HCT116 (cell line): Measurements from ENCODE around the gene DCHS2.

Experiments used
- CEBPB ChIP-seq: IDR thresholded peaks from 2 replicates; pipeline ENCODE4 v1.6.1; 2012; ENCODE audit warnings: low read depth
- CTCF ChIP-seq, 3 experiments: fragments of 200-600 bp in 1 of 3; sonication (generic) in 1 of 3; IDR thresholded peaks in 2 of 3; conservative IDR thresholded peaks in 1 of 3; 2 replicates each; pipeline ENCODE4 v1.5.1; 2012 to 2017; ENCODE audit warnings: low read depth in 2 of 3, low read length in 2 of 3, antibody characterized with exemption in 1 of 3, borderline replicate concordance in 1 of 3, control low read depth in 1 of 3, mild to moderate bottlenecking in 1 of 3, mixed read lengths in 1 of 3, mixed run types in 1 of 3, moderate library complexity in 1 of 3; ENCODE audit not compliant: insufficient read depth in 1 of 3
- EZH2 ChIP-seq: fragments of 200-600 bp; sonication (generic); IDR thresholded peaks from 2 replicates; pipeline ENCODE4 v1.6.1; 2017; ENCODE audit warnings: antibody characterized with exemption, mixed run types
- YY1 ChIP-seq: IDR thresholded peaks from 2 replicates; pipeline ENCODE4 v1.6.1; 2011; ENCODE audit warnings: low read length, low read depth, moderate library complexity, mild to moderate bottlenecking; ENCODE audit not compliant: insufficient replicate concordance; ENCODE audit errors: extremely low read depth

- TF ChIP-seq CTCF (IDR thresholded peaks at IDR 0.05 in 2 of 3, conservative IDR thresholded peaks at IDR 0.05 in 1 of 3; ENCODE audit: borderline replicate concordance in 1 of 3, insufficient read depth in 1 of 3, low read depth in 2 of 3, low read length in 2 of 3) (no peak), EZH2 (no peak), CEBPB (no peak), YY1 (no peak)
Measured at GRCh38 chr4:154441124-154441523, 50.5 kb downstream of the DCHS2 start.
